HCT116 (cell line): ENCODE data around the gene RAD18.

Experiments used
- POLR2AphosphoS5 ChIP-seq: IDR thresholded peaks from 2 replicates; pipeline ENCODE4 v1.6.1; 2011; ENCODE audit warnings: mild to moderate bottlenecking, low read depth, low read length, moderate library complexity
- RAD21 ChIP-seq: IDR thresholded peaks from 2 replicates; pipeline ENCODE4 v1.6.1; 2012; ENCODE audit warnings: low read depth, mild to moderate bottlenecking
- YY1 ChIP-seq: IDR thresholded peaks from 2 replicates; pipeline ENCODE4 v1.6.1; 2011; ENCODE audit warnings: low read length, low read depth, moderate library complexity, mild to moderate bottlenecking; ENCODE audit not compliant: insufficient replicate concordance; ENCODE audit errors: extremely low read depth
- TF ChIP-seq, protein P1 (sequence below), 3 experiments: fragments of 200-600 bp in 1 of 3; sonication (generic) in 1 of 3; IDR thresholded peaks in 2 of 3; conservative IDR thresholded peaks in 1 of 3; 2 replicates each; pipeline ENCODE4 v1.5.1; 2012 to 2017; ENCODE audit warnings: low read depth in 2 of 3, low read length in 2 of 3, antibody characterized with exemption in 1 of 3, borderline replicate concordance in 1 of 3, control low read depth in 1 of 3, mild to moderate bottlenecking in 1 of 3, mixed read lengths in 1 of 3, mixed run types in 1 of 3, moderate library complexity in 1 of 3; ENCODE audit not compliant: insufficient read depth in 1 of 3

DNA sequence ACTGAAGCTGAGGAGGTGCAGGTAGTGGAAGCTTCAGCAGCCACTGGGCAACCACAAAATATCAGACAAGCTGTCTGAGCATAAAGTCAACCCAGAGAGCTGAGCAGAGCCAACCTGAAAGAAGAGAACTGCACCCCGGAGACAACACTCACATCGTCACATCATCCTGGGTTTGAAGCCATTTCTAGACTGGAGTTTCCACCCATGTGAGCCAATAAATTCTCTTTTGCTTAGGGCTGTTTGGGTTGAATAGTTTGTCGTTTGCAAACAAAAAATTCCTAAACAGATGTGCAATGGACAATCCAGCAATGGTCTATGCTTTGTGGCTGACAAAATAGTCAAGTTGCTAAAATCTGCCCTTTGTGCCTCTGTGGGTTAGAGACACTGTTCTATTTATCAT is 15.3 kb upstream of the RAD18 start:
- TF ChIP-seq, protein P1, sequence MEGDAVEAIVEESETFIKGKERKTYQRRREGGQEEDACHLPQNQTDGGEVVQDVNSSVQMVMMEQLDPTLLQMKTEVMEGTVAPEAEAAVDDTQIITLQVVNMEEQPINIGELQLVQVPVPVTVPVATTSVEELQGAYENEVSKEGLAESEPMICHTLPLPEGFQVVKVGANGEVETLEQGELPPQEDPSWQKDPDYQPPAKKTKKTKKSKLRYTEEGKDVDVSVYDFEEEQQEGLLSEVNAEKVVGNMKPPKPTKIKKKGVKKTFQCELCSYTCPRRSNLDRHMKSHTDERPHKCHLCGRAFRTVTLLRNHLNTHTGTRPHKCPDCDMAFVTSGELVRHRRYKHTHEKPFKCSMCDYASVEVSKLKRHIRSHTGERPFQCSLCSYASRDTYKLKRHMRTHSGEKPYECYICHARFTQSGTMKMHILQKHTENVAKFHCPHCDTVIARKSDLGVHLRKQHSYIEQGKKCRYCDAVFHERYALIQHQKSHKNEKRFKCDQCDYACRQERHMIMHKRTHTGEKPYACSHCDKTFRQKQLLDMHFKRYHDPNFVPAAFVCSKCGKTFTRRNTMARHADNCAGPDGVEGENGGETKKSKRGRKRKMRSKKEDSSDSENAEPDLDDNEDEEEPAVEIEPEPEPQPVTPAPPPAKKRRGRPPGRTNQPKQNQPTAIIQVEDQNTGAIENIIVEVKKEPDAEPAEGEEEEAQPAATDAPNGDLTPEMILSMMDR (IDR thresholded peaks at IDR 0.05 in 2 of 3, conservative IDR thresholded peaks at IDR 0.05 in 1 of 3; ENCODE audit: borderline replicate concordance in 1 of 3, insufficient read depth in 1 of 3, low read depth in 2 of 3, low read length in 2 of 3): no peak
- no peak for TF ChIP-seq POLR2AphosphoS5
- no peak for TF ChIP-seq RAD21
- TF ChIP-seq YY1: no peak
